Gastrocnemius medialis (tissue), 4 donors: ENCODE results near the gene KIT. TPM values are rescaled to one million over a fixed set of nuclear protein-coding genes. Genes with fewer than 3 reads are reported as not detected.

ENCODE experiments used
- ATAC-seq, 2 donors: fragments of 150-250 bp; one replicate each; pipeline ENCODE4 v1.9.1; 2016
- DNase-seq, 2 donors: peaks; one replicate each; pipeline ENCODE4 v3.0.0-alpha.2; 2019
- H3K27ac ChIP-seq, 4 donors: fragments of 200-600 bp; sonication (generic); 1 replicate in 1 of 4; 2 replicates in 3 of 4; pipeline ENCODE4 v1.5.1; 2016 to 2018; ENCODE audit warnings: mild to moderate bottlenecking in 2 of 4, moderate library complexity in 1 of 4
- H3K27me3 ChIP-seq, 3 donors: fragments of 200-600 bp; sonication (generic) in 2 of 3; 1 replicate in 1 of 3; 2 replicates in 2 of 3; pipeline versions ENCODE4 v1.5.1 to v1.6.0; 2016 to 2019; ENCODE audit warnings: mild to moderate bottlenecking in 1 of 3, moderate library complexity in 1 of 3
- H3K36me3 ChIP-seq, 2 donors: fragments of 200-600 bp; sonication (generic) in 1 of 2; one replicate each; pipeline ENCODE4 v1.5.1; 2017 to 2018
- H3K4me1 ChIP-seq, 2 donors: fragments of 200-600 bp; sonication (generic) in 1 of 2; one replicate each; pipeline ENCODE4 v1.5.1; 2016 to 2017; ENCODE audit warnings: mild to moderate bottlenecking in 2 of 2
- H3K4me3 ChIP-seq, 4 donors: fragments of 200-600 bp; sonication (generic) in 3 of 4; 1 replicate in 1 of 4; 2 replicates in 3 of 4; pipeline ENCODE4 v1.5.1; 2016 to 2019; ENCODE audit warnings: mild to moderate bottlenecking in 2 of 4
- H3K9me3 ChIP-seq, 3 donors: fragments of 200-600 bp; sonication (generic) in 2 of 3; 1 replicate in 1 of 3; 2 replicates in 2 of 3; pipeline ENCODE4 v1.5.1; 2016 to 2019
- CTCF ChIP-seq, 5 experiments: fragments of 450-650 bp in 3 of 5; fragments of 200-600 bp in 2 of 5; sonication (generic) in 2 of 5; IDR thresholded peaks in 4 of 5; conservative IDR thresholded peaks in 1 of 5; 1 replicate in 4 of 5; 2 replicates in 1 of 5; pipeline ENCODE4 v1.5.1; 2016 to 2019; ENCODE audit warnings: antibody characterized with exemption in 5 of 5, mild to moderate bottlenecking in 3 of 5, moderate library complexity in 3 of 5
- POLR2A ChIP-seq, 2 donors: fragments of 450-650 bp; IDR thresholded peaks; one replicate each; pipeline ENCODE4 v1.6.1; 2017; ENCODE audit warnings: antibody characterized with exemption in 2 of 2, mild to moderate bottlenecking in 2 of 2, moderate library complexity in 2 of 2
- in situ Hi-C, 4 donors: fragments of 200-750 bp; cut with MboI; loops; one replicate each; pipeline versions ENCODE4 v1.15.0 to v1.8.0; 2017; ENCODE audit warnings: low sequenced_read_pairs in 4 of 4
- intact Hi-C: fragments of 100-400 bp; cut with DNase I; formaldehyde crosslinking; loops from one replicate; pipeline ENCODE4 v1.15.1; 2023; ENCODE audit warnings: low total_unique reads
- total RNA-seq, 4 donors: library from RNA; depleted of rRNA; stranded (reverse); fragments of >200 nt; gene quantifications; one replicate each; pipeline versions ENCODE4 v1.1.0 to v1.2.3, GENCODE V29; 2016

The KIT gene
- total RNA-seq, 4 donors from 2014 or later = 0.62 to 2.9 (median 1.9) TPM

- DNase-seq = no peak
- H3K27me3 ChIP-seq = no peaks in the 10 kb centered on the region
- in situ Hi-C loops (no loop called here), intact Hi-C loops (no loop called here)
- no peak overlapping the region for H3K27ac ChIP-seq
- TF ChIP-seq POLR2A (IDR thresholded peaks at IDR 0.05) (no peak), CTCF (IDR thresholded peaks at IDR 0.05 in 4 of 5, conservative IDR thresholded peaks at IDR 0.05 in 1 of 5) (no peak)
- no peaks in the 10 kb centered on the region for H3K9me3 ChIP-seq
- no peak for ATAC-seq
- no peak overlapping the region for H3K4me3 ChIP-seq
- no peaks in the 10 kb centered on the region for H3K4me1 ChIP-seq
- no peaks in the 10 kb centered on the region for H3K36me3 ChIP-seq
Measured at GRCh38 chr4:54707406-54707805, 49.6 kb downstream of the KIT start.

GRCh38 chr4:54708339-54709279, 50.9 kb downstream of the KIT start:
- no peaks in the 10 kb centered on the region for H3K4me1 ChIP-seq
- no peaks in the 10 kb centered on the region for H3K36me3 ChIP-seq
- intact Hi-C loops (no loop called here), in situ Hi-C loops (no loop called here)
- no peaks in the 10 kb centered on the region for H3K9me3 ChIP-seq
- H3K4me3 ChIP-seq = no peak overlapping the region
- ATAC-seq (no peak), DNase-seq (no peak)
- no peak overlapping the region for H3K27ac ChIP-seq
- H3K27me3 ChIP-seq = no peaks in the 10 kb centered on the region
- TF ChIP-seq POLR2A (IDR thresholded peaks at IDR 0.05) (no peak), CTCF (IDR thresholded peaks at IDR 0.05 in 4 of 5, conservative IDR thresholded peaks at IDR 0.05 in 1 of 5) (no peak)

- Histone ChIP-seq H3K4me3 (no peak overlapping the region), H3K9me3 (no peaks in the 10 kb centered on the region), H3K4me1 (no peaks in the 10 kb centered on the region), H3K36me3 (no peaks in the 10 kb centered on the region), H3K27ac (no peak overlapping the region), H3K27me3 (no peaks in the 10 kb centered on the region)
- in situ Hi-C loops (no loop called here), intact Hi-C loops (no loop called here)
- DNase-seq = no peak
- ATAC-seq = no peak
- TF ChIP-seq POLR2A (IDR thresholded peaks at IDR 0.05) (no peak), CTCF (IDR thresholded peaks at IDR 0.05 in 4 of 5, conservative IDR thresholded peaks at IDR 0.05 in 1 of 5) (no peak)
Measured at GRCh38 chr4:54709400-54709799, 51.6 kb downstream of the KIT start.

- DNase-seq (no peak), ATAC-seq (no peak)
- Histone ChIP-seq H3K4me1 (no peaks in the 10 kb centered on the region), H3K36me3 (no peaks in the 10 kb centered on the region), H3K27ac (no peak overlapping the region), H3K4me3 (no peak overlapping the region), H3K27me3 (no peaks in the 10 kb centered on the region), H3K9me3 (no peaks in the 10 kb centered on the region)
- intact Hi-C loops (no loop called here), in situ Hi-C loops (no loop called here)
- TF ChIP-seq POLR2A (IDR thresholded peaks at IDR 0.05) = no peak
- no peak for TF ChIP-seq CTCF (IDR thresholded peaks at IDR 0.05 in 4 of 5, conservative IDR thresholded peaks at IDR 0.05 in 1 of 5)
Measured at GRCh38 chr4:54712206-54712605, 54.4 kb downstream of the KIT start.
